Body of pancreas (tissue), 4 donors: ENCODE results near the gene RNF10. TPM values are rescaled to one million over a fixed set of nuclear protein-coding genes. Genes with fewer than 3 reads are reported as not detected.
"Not testable (repeated sequence)": the region's sequence is repeated elsewhere in the genome, so short reads cannot be mapped to it uniquely, and the experiment has no call there.

Experiments
- ATAC-seq: fragments of 150-250 bp; one replicate; pipeline ENCODE4 v1.9.1; 2016
- DNase-seq, 4 donors: peaks; one replicate each; pipeline ENCODE4 v3.0.0-alpha.2; 2019
- H3K27ac ChIP-seq, 4 donors: fragments of 200-600 bp; sonication (generic); 1 replicate in 3 of 4; 2 replicates in 1 of 4; pipeline versions ENCODE4 v1.5.1 to v1.6.1; 2016 to 2019; ENCODE audit warnings: mild to moderate bottlenecking in 1 of 4, mixed read lengths in 1 of 4, moderate library complexity in 1 of 4
- H3K27me3 ChIP-seq, 2 donors: fragments of 200-600 bp; sonication (generic); one replicate each; pipeline ENCODE4 v1.6.0; 2016; ENCODE audit warnings: mild to moderate bottlenecking in 1 of 2
- H3K36me3 ChIP-seq, 2 donors: fragments of 200-600 bp; sonication (generic); replicated peaks in 1 of 2; 2 replicates each; pipeline ENCODE4 v1.5.1; 2016; ENCODE audit warnings: low read depth in 2 of 2; ENCODE audit not compliant: insufficient read depth in 1 of 2
- H3K4me1 ChIP-seq: fragments of 200-600 bp; sonication (generic); one replicate; pipeline ENCODE4 v1.6.0; 2016
- H3K4me3 ChIP-seq, 2 donors: fragments of 200-600 bp; sonication (generic); 1 replicate in 1 of 2; 2 replicates in 1 of 2; pipeline ENCODE4 v1.5.1; 2016 to 2019
- H3K9me3 ChIP-seq, 3 donors: fragments of 200-600 bp; sonication (generic); 1 replicate in 2 of 3; 2 replicates in 1 of 3; pipeline ENCODE4 v1.5.1; 2016
- CTCF ChIP-seq, 7 experiments: fragments of 450-650 bp in 4 of 7; fragments of 200-600 bp in 3 of 7; sonication (generic) in 3 of 7; IDR thresholded peaks; one replicate each; pipeline ENCODE4 v1.5.1; 2016 to 2019; ENCODE audit warnings: antibody characterized with exemption in 7 of 7
- POLR2A ChIP-seq, 3 donors: fragments of 450-650 bp; IDR thresholded peaks; one replicate each; pipeline ENCODE4 v1.6.1; 2016; ENCODE audit warnings: antibody characterized with exemption in 3 of 3, mild to moderate bottlenecking in 2 of 3
- WGBS, 2 donors: methylation state at CpG; one replicate each; pipeline ENCODE4 v1.1.5; 2017; 5-methylcytosine and 5-hydroxymethylcytosine counted together
- intact Hi-C: fragments of 100-400 bp; cut with DNase I; formaldehyde crosslinking; loops from one replicate; pipeline ENCODE4 v1.15.1; 2023
- total RNA-seq, 2 donors: library from RNA; depleted of rRNA; stranded (reverse); fragments of >200 nt; gene quantifications; one replicate each; pipeline ENCODE4 v1.1.0, GENCODE V29; 2016

RNF10 gene
- total RNA-seq, 2 donors from 2014 or later, result 62.5 to 124 TPM

GRCh38 chr12:120596901-120597300, 62.7 kb downstream of the RNF10 start:
- peaks cover 5% of the 10 kb centered on the region for H3K4me1 ChIP-seq
- H3K9me3 ChIP-seq, result no peaks in the 10 kb centered on the region
- 86 to 91% methylated on average over 3 of the region's 3 CpGs for WGBS, 2 donors
- no peak overlapping the region for H3K27ac ChIP-seq
- H3K36me3 ChIP-seq, result no peaks in the 10 kb centered on the region
- TF ChIP-seq CTCF (IDR thresholded peaks at IDR 0.05) (no peak), POLR2A (IDR thresholded peaks at IDR 0.05) (no peak)
- no peaks in the 10 kb centered on the region for H3K27me3 ChIP-seq
- intact Hi-C loops, result no loop called here
- DNase-seq (no peak), ATAC-seq (no peak)
- H3K4me3 ChIP-seq, result no peak overlapping the region

- intact Hi-C loops, result no loop called here
- peaks cover 5% of the 10 kb centered on the region for H3K4me1 ChIP-seq
- H3K4me3 ChIP-seq, result no peak overlapping the region
Measured at GRCh38 chr12:120597861-120598260, 63.7 kb downstream of the RNF10 start.

GRCh38 chr12:120598674-120599463, 64.7 kb downstream of the RNF10 start:
- 27 to 40% methylated on average over 11 to 13 of the region's 13 CpGs for WGBS, 2 donors
- intact Hi-C loops, result no loop called here
- Histone ChIP-seq H3K27ac (peak overlapping the region in 2 of 4 donors; percentile 24 to 51), H3K27me3 (no peaks in the 10 kb centered on the region), H3K4me1 (peaks cover 5% of the 10 kb centered on the region), H3K4me3 (no peak overlapping the region), H3K36me3 (no peaks in the 10 kb centered on the region), H3K9me3 (no peaks in the 10 kb centered on the region)
- TF ChIP-seq CTCF (IDR thresholded peaks at IDR 0.05), result no peak
- no peak for TF ChIP-seq POLR2A (IDR thresholded peaks at IDR 0.05)
- DNase-seq, result peak in 3 of 4 donors; percentile 26 to 45 (median 42)
- ATAC-seq, result peak; percentile 75

More at GRCh38 chr12:120597861-120598260, 63.7 kb downstream of the RNF10 start:
- ATAC-seq (no peak), DNase-seq (no peak)
- Histone ChIP-seq H3K27me3 (no peaks in the 10 kb centered on the region), H3K27ac (no peak overlapping the region), H3K36me3 (no peaks in the 10 kb centered on the region), H3K9me3 (no peaks in the 10 kb centered on the region)
- WGBS, 2 donors, result 62 to 68% methylated on average over 3 of the region's 3 CpGs
- TF ChIP-seq POLR2A (IDR thresholded peaks at IDR 0.05) (no peak), CTCF (IDR thresholded peaks at IDR 0.05) (no peak)

GRCh38 chr12:120599672-120600552, 65.8 kb downstream of the RNF10 start:
- DNase-seq (no peak), ATAC-seq (no peak)
- no peaks in the 10 kb centered on the region for H3K36me3 ChIP-seq
- 82 to 88% methylated on average over 23 of the region's 23 CpGs for WGBS, 2 donors
- peaks cover 5% of the 10 kb centered on the region for H3K4me1 ChIP-seq
- intact Hi-C loops, result no loop called here
- H3K9me3 ChIP-seq, result no peaks in the 10 kb centered on the region
- no peak overlapping the region for H3K4me3 ChIP-seq
- H3K27ac ChIP-seq, result peak overlapping the region in 2 of 4 donors; percentile 24 to 51
- no peaks in the 10 kb centered on the region for H3K27me3 ChIP-seq
- no peak for TF ChIP-seq CTCF (IDR thresholded peaks at IDR 0.05)
- TF ChIP-seq POLR2A (IDR thresholded peaks at IDR 0.05), result no peak

- H3K27ac ChIP-seq, H3K4me3 ChIP-seq, H3K4me1 ChIP-seq, H3K36me3 ChIP-seq, intact Hi-C loops, H3K27me3 ChIP-seq, ATAC-seq, H3K9me3 ChIP-seq: not testable (repeated sequence)
- 44 to 56% methylated on average over 5 of the region's 5 CpGs for WGBS, 2 donors
- DNase-seq, result peak in 1 of 4 donors; percentile 17
Measured at GRCh38 chr12:120602416-120602815, 68.3 kb downstream of the RNF10 start.
